CD14-positive monocyte (primary cell): Measurements from ENCODE around the gene C1orf105. TPM values are rescaled to one million over a fixed set of nuclear protein-coding genes. Genes with fewer than 3 reads are reported as not detected.

ENCODE experiments used
- DNase-seq, 3 donors: peaks; one replicate each; pipeline ENCODE4 v3.0.0-alpha.2; 2011 to 2022
- H2AFZ ChIP-seq: 2 replicates; pipeline ENCODE4 v1.6.0; 2012; ENCODE audit warnings: mild to moderate bottlenecking, low read depth, low read length, inconsistent platforms; ENCODE audit not compliant: insufficient read depth, poor library complexity, severe bottlenecking
- H3K27ac ChIP-seq, 2 donors: 1 replicate in 1 of 2; 2 replicates in 1 of 2; pipeline ENCODE4 v1.5.1; 2012 to 2013; ENCODE audit warnings: low read length in 2 of 2, control low read depth in 1 of 2, inconsistent platforms in 1 of 2, low read depth in 1 of 2, mild to moderate bottlenecking in 1 of 2
- H3K27me3 ChIP-seq, 2 donors: one replicate each; pipeline versions ENCODE4 v1.6.0 to v1.6.1; 2011 to 2013; ENCODE audit warnings: low read length in 2 of 2; ENCODE audit not compliant: control insufficient read depth in 2 of 2, insufficient read depth in 2 of 2
- H3K36me3 ChIP-seq, 2 donors: replicated peaks in 1 of 2; 1 replicate in 1 of 2; 2 replicates in 1 of 2; pipeline versions ENCODE4 v1.5.1 to v1.6.1; 2012 to 2013; ENCODE audit warnings: low read length in 2 of 2, control low read depth in 1 of 2, inconsistent platforms in 1 of 2, mild to moderate bottlenecking in 1 of 2; ENCODE audit not compliant: insufficient read depth in 2 of 2, control insufficient read depth in 1 of 2
- H3K4me1 ChIP-seq, 2 donors: 1 replicate in 1 of 2; 2 replicates in 1 of 2; pipeline versions ENCODE4 v1.5.1 to v1.6.1; 2012 to 2013; ENCODE audit warnings: low read length in 2 of 2, control low read depth in 1 of 2, inconsistent platforms in 1 of 2, mild to moderate bottlenecking in 1 of 2, moderate library complexity in 1 of 2; ENCODE audit not compliant: insufficient read depth in 2 of 2, control insufficient read depth in 1 of 2
- H3K4me2 ChIP-seq: replicated peaks from 2 replicates; pipeline ENCODE3; 2012; ENCODE audit warnings: low read length, moderate library complexity, mild to moderate bottlenecking; ENCODE audit not compliant: poor library complexity, severe bottlenecking; ENCODE audit errors: extremely low read depth
- H3K4me3 ChIP-seq, 3 experiments: fragments of 200-600 bp in 1 of 3; sonication (generic) in 1 of 3; replicated peaks in 1 of 3; 1 replicate in 2 of 3; 2 replicates in 1 of 3; pipeline ENCODE4 v1.5.1; 2011 to 2013; ENCODE audit warnings: low read length in 3 of 3, mild to moderate bottlenecking in 3 of 3, control low read depth in 2 of 3, low read depth in 2 of 3, inconsistent platforms in 1 of 3, moderate library complexity in 1 of 3
- H3K79me2 ChIP-seq: 2 replicates; pipeline ENCODE4 v1.6.0; 2012; ENCODE audit warnings: mild to moderate bottlenecking, control low read depth, inconsistent platforms, low read length, moderate library complexity; ENCODE audit not compliant: insufficient read depth
- H3K9ac ChIP-seq: 2 replicates; pipeline ENCODE4 v1.6.0; 2017; ENCODE audit warnings: low read length, mild to moderate bottlenecking; ENCODE audit not compliant: insufficient read depth, poor library complexity, severe bottlenecking
- H3K9me3 ChIP-seq, 2 donors: replicated peaks in 1 of 2; 1 replicate in 1 of 2; 2 replicates in 1 of 2; pipeline versions ENCODE4 v1.5.1 to v1.6.1; 2012 to 2013; ENCODE audit warnings: low read length in 2 of 2, control low read depth in 1 of 2; ENCODE audit not compliant: control insufficient read depth in 1 of 2, insufficient read depth in 1 of 2
- H4K20me1 ChIP-seq: 2 replicates; pipeline ENCODE4 v1.6.0; 2012; ENCODE audit warnings: mild to moderate bottlenecking, low read length, control low read depth, moderate library complexity; ENCODE audit not compliant: insufficient read depth
- H3K27ac Mint-ChIP-seq, 7 donors: one replicate each; pipeline ENCODE4 v1.8.0; 2020; ENCODE audit warnings: mild to moderate bottlenecking in 7 of 7, mixed read lengths in 7 of 7, moderate library complexity in 6 of 7, inconsistent platforms in 2 of 7
- H3K27me3 Mint-ChIP-seq, 3 donors: one replicate each; pipeline ENCODE4 v1.8.0; 2021 to 2022; ENCODE audit warnings: low read depth in 3 of 3, mild to moderate bottlenecking in 3 of 3, mixed read lengths in 3 of 3, moderate library complexity in 3 of 3, inconsistent platforms in 1 of 3
- H3K36me3 Mint-ChIP-seq, 2 donors: one replicate each; pipeline ENCODE4 v1.8.0; 2020; ENCODE audit warnings: mixed read lengths in 2 of 2, inconsistent platforms in 1 of 2, mild to moderate bottlenecking in 1 of 2
- H3K4me1 Mint-ChIP-seq: one replicate; pipeline ENCODE4 v1.8.0; 2020; ENCODE audit warnings: mild to moderate bottlenecking, mixed read lengths
- H3K4me3 Mint-ChIP-seq, 2 donors: one replicate each; pipeline ENCODE4 v1.8.0; 2020; ENCODE audit warnings: mild to moderate bottlenecking in 2 of 2, mixed read lengths in 2 of 2, moderate library complexity in 1 of 2
- H3K9me3 Mint-ChIP-seq, 7 donors: one replicate each; pipeline ENCODE4 v1.8.0; 2020 to 2022; ENCODE audit warnings: mixed read lengths in 7 of 7, mild to moderate bottlenecking in 6 of 7, moderate library complexity in 6 of 7, inconsistent platforms in 2 of 7
- WGBS: methylation state at CpG from one replicate; pipeline ENCODE4 v1.1.5; 2013; ENCODE audit warnings: missing lambda C conversion rate; ENCODE audit not compliant: insufficient coverage; 5-methylcytosine and 5-hydroxymethylcytosine counted together
- intact Hi-C, 2 donors: fragments of 100-400 bp; cut with micrococcal nuclease; formaldehyde crosslinking; loops; one replicate each; pipeline versions ENCODE4 v1.15.0 to v1.15.1; 2023
- polyA plus RNA-seq, 3 donors: library from polyadenylated mRNA; depleted of rRNA in 1 of 3; unstranded in 2 of 3; stranded (reverse) in 1 of 3; fragments of 300-500 nt in 2 of 3; fragments of >200 nt in 1 of 3; fragmentation: Illumina TruSeq in 2 of 3; gene quantifications; 1 replicate in 2 of 3; 2 replicates in 1 of 3; pipeline ENCODE4 v1.2.3, GENCODE V29; 2012 to 2021
- TF ChIP-seq, protein P1 (sequence below): fragments of 200-600 bp; IDR thresholded peaks from one replicate; pipeline ENCODE4 v1.8.0; 2022; ENCODE audit warnings: antibody characterized with exemption, mild to moderate bottlenecking

The C1orf105 gene
- polyA plus RNA-seq, 3 donors, result not detected

DNA sequence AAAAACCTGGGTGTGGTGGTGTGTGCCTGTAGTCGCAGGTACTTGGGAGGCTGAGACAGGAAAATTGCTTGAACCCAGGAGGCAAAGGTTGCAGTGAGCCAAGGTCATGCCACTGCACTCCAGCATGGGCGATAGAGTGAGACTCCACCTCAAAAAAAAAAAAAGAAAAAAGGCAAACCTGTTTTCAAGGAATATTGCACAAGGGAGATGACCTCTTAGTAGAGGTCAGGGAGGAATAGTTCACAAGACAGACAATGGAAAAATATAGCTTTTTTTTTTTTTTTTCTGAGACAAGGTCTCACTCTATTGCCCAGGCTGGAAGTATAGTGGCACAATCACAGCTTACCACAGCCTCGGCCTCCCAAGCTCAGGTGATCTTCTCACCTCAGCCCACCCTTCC lies 90.0 kb downstream of the C1orf105 start:
- Histone ChIP-seq H3K4me2 (no peak overlapping the region), H3K27ac (no peak overlapping the region), H3K4me1 (peaks cover 6 to 16% of the 10 kb centered on the region in 2 donors), H3K27me3 (no peaks in the 10 kb centered on the region), H3K4me3 (no peak overlapping the region), H2AFZ (no peak overlapping the region), H3K9me3 (no peaks in the 10 kb centered on the region), H3K9ac (no peak overlapping the region), H4K20me1 (no peaks in the 10 kb centered on the region), H3K36me3 (no peaks in the 10 kb centered on the region), H3K79me2 (no peaks in the 10 kb centered on the region)
- TF ChIP-seq, protein P1, sequence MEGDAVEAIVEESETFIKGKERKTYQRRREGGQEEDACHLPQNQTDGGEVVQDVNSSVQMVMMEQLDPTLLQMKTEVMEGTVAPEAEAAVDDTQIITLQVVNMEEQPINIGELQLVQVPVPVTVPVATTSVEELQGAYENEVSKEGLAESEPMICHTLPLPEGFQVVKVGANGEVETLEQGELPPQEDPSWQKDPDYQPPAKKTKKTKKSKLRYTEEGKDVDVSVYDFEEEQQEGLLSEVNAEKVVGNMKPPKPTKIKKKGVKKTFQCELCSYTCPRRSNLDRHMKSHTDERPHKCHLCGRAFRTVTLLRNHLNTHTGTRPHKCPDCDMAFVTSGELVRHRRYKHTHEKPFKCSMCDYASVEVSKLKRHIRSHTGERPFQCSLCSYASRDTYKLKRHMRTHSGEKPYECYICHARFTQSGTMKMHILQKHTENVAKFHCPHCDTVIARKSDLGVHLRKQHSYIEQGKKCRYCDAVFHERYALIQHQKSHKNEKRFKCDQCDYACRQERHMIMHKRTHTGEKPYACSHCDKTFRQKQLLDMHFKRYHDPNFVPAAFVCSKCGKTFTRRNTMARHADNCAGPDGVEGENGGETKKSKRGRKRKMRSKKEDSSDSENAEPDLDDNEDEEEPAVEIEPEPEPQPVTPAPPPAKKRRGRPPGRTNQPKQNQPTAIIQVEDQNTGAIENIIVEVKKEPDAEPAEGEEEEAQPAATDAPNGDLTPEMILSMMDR, result no peak
- Mint-ChIP-seq H3K27me3 (no peaks in the 10 kb centered on the region), H3K36me3 (no peaks in the 10 kb centered on the region), H3K4me3 (no peak overlapping the region), H3K9me3 (peaks cover 0 to 9% (median 4%) of the 10 kb centered on the region in 7 donors), H3K27ac (no peak overlapping the region), H3K4me1 (peaks cover 21% of the 10 kb centered on the region)
- WGBS, result no CpG with 5 or more reads among the region's 3 CpGs
- DNase-seq, result no peak
- intact Hi-C loops, result no loop called here

DNA sequence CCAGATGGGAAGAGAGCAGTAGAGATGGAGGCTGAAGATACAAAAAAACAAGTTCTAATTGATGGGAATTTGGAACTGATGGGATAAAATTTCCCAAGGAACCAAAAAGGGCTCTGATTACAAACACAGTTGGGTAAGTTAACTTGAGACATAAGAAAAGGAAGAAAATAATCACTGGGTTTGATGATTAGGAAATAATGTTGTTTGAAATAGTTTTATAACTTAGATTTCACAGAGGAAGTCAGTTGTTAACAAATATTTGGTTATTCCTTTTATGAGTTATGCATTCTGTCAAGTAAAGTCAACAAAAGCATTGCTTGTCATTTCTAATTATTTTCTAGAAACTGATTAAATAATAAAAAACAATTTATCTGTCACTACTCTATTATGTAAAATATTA lies 92.1 kb downstream of the C1orf105 start:
- peaks cover 0 to 9% (median 4%) of the 10 kb centered on the region in 7 donors for H3K9me3 Mint-ChIP-seq
- TF ChIP-seq, protein P1, result no peak

More for the DNA sequence above, 92.1 kb downstream of the C1orf105 start:
- Histone ChIP-seq H3K27me3 (no peaks in the 10 kb centered on the region), H3K9me3 (no peaks in the 10 kb centered on the region), H3K27ac (no peak overlapping the region), H3K9ac (no peak overlapping the region), H2AFZ (no peak overlapping the region), H3K4me2 (no peak overlapping the region), H3K4me3 (no peak overlapping the region), H4K20me1 (no peaks in the 10 kb centered on the region), H3K4me1 (peaks cover 25 to 35% of the 10 kb centered on the region in 2 donors), H3K36me3 (no peaks in the 10 kb centered on the region), H3K79me2 (no peaks in the 10 kb centered on the region)
- intact Hi-C loops, result no loop called here
- Mint-ChIP-seq H3K27ac (no peak overlapping the region), H3K4me1 (peaks cover 31% of the 10 kb centered on the region), H3K36me3 (no peaks in the 10 kb centered on the region), H3K27me3 (peaks cover 0 to 2% (median 0%) of the 10 kb centered on the region in 3 donors), H3K4me3 (no peak overlapping the region)
- DNase-seq, result no peak
